ENCODE measurements around the gene VOPP1. TPM values are rescaled to one million over a fixed set of nuclear protein-coding genes. Genes with fewer than 3 reads are reported as not detected.

Gene VOPP1
- total and polyA plus RNA-seq, 2 of the 13 experiments (the other 11 are each of a cell fraction or from before 2014, with no cell fraction given), result 21.8 to 55.3 TPM

- intact Hi-C loops (cut with micrococcal nuclease; ENCODE audit: unreplicated experiment), result no loop called here
- peaks cover 8% of the 10 kb centered on the region; the same call in 1 of the 2 replicates for H3K4me1 ChIP-seq (ENCODE audit: insufficient read depth, low read length)
- H3K27me3 ChIP-seq (ENCODE audit: control insufficient read depth in 1 of 2, insufficient read depth in 2 of 2, low read length in 2 of 2), result no peaks in the 10 kb centered on the region
- in situ Hi-C loops (cut with HindIII; ENCODE audit: extremely low pct_ligation_motif_present, low pct_unique_long_range_greater_than_20kb), result no loop called here
- no peaks in the 10 kb centered on the region; a peak in 3 of 5 replicates for H3K36me3 ChIP-seq (replicated peaks in 1 of 2; ENCODE audit: control insufficient read depth in 1 of 2, insufficient read depth in 2 of 2, low read length in 2 of 2)
- H3K9me3 ChIP-seq (ENCODE audit: low read length), result no peaks in the 10 kb centered on the region
- no peak for TF ChIP-seq ZSCAN9 (CRISPR knock-in tag; IDR thresholded peaks at IDR 0.05; ENCODE audit: borderline replicate concordance)
- no peak for TF ChIP-seq ZBTB1 (CRISPR knock-in tag; IDR thresholded peaks at IDR 0.05; ENCODE audit: borderline replicate concordance)
- TF ChIP-seq ZNF460 (CRISPR knock-in tag; IDR thresholded peaks at IDR 0.05; ENCODE audit: borderline replicate concordance), result peak; percentile 71
- TF ChIP-seq ZBTB7A (CRISPR knock-in tag; IDR thresholded peaks at IDR 0.05), result no peak
- peak; percentile 30; the same call in 1 of the 2 replicates for TF ChIP-seq CEBPB (IDR thresholded peaks at IDR 0.05; ENCODE audit: borderline replicate concordance, low read depth, low read length)
- no peak for TF ChIP-seq PBX3 (CRISPR knock-in tag; IDR thresholded peaks at IDR 0.05; ENCODE audit: borderline replicate concordance)
- H2AFZ ChIP-seq (ENCODE audit: low read length), result no peak overlapping the region
- 91% methylated on average over 5 of the region's 5 CpGs for WGBS (ENCODE audit: low lambda C conversion rate)
- FAIRE-seq (no peak), DNase-seq (ENCODE audit: low spot score) (peak; percentile 5), ATAC-seq (no peak)
- BruUV-seq (replicated peaks), result no TSS peak
- no peaks in the 10 kb centered on the region for H4K20me1 ChIP-seq (ENCODE audit: insufficient read depth, low read length)
- H3K4me3 ChIP-seq (replicated peaks in 1 of 3; ENCODE audit: insufficient read depth in 1 of 3, low read depth in 2 of 3, low read length in 3 of 3), result no peak overlapping the region
- no peak overlapping the region for H3K27ac ChIP-seq (ENCODE audit: extremely low read length, insufficient read depth, low read length)
- H3K9ac ChIP-seq (ENCODE audit: insufficient read depth, low read depth, low read length), result no peak overlapping the region
- ChIA-PET POLR2A (no interaction called here), CTCF (ENCODE audit: low intra/inter-chr PET ratio, low total read pairs) (no interaction called here)
- H3K4me2 ChIP-seq (ENCODE audit: low read depth, low read length), result no peak overlapping the region
- peaks cover 2% of the 10 kb centered on the region for H3K79me2 ChIP-seq (ENCODE audit: insufficient read depth, low read length)
Observed at GRCh38 chr7:55508221-55509011, 63.9 kb downstream of the VOPP1 start.

- in situ Hi-C loops (cut with HindIII; ENCODE audit: extremely low pct_ligation_motif_present, low pct_unique_long_range_greater_than_20kb), result no loop called here
- Histone ChIP-seq H3K4me3 (replicated peaks in 1 of 3; ENCODE audit: insufficient read depth in 1 of 3, low read depth in 2 of 3, low read length in 3 of 3) (no peak overlapping the region), H3K9me3 (ENCODE audit: low read length) (no peaks in the 10 kb centered on the region), H3K27me3 (ENCODE audit: control insufficient read depth in 1 of 2, insufficient read depth in 2 of 2, low read length in 2 of 2) (no peaks in the 10 kb centered on the region), H2AFZ (ENCODE audit: low read length) (no peak overlapping the region), H3K4me1 (ENCODE audit: insufficient read depth, low read length) (peaks cover 8% of the 10 kb centered on the region; the same call in 1 of the 2 replicates), H3K4me2 (ENCODE audit: low read depth, low read length) (no peak overlapping the region), H3K27ac (ENCODE audit: extremely low read length, insufficient read depth, low read length) (no peak overlapping the region), H3K79me2 (ENCODE audit: insufficient read depth, low read length) (peaks cover 2% of the 10 kb centered on the region), H3K9ac (ENCODE audit: insufficient read depth, low read depth, low read length) (no peak overlapping the region), H3K36me3 (replicated peaks in 1 of 2; ENCODE audit: control insufficient read depth in 1 of 2, insufficient read depth in 2 of 2, low read length in 2 of 2) (no peaks in the 10 kb centered on the region; a peak in 3 of 5 replicates), H4K20me1 (ENCODE audit: insufficient read depth, low read length) (no peaks in the 10 kb centered on the region)
- no peak for FAIRE-seq
- CTCF ChIA-PET (ENCODE audit: low intra/inter-chr PET ratio, low total read pairs), result no interaction called here
- BruUV-seq (replicated peaks), result no TSS peak
- POLR2A ChIA-PET, result no interaction called here
- WGBS (ENCODE audit: low lambda C conversion rate), result 97% methylated on average over 5 of the region's 5 CpGs
- no peak for DNase-seq (ENCODE audit: low spot score)
- intact Hi-C loops (cut with micrococcal nuclease; ENCODE audit: unreplicated experiment), result no loop called here
- no peak for ATAC-seq
- TF ChIP-seq RAD21 (CRISPR knock-in tag; IDR thresholded peaks at IDR 0.05), result no peak
- no peak for TF ChIP-seq NR0B2 (CRISPR knock-in tag; IDR thresholded peaks at IDR 0.05)
- no peak for TF ChIP-seq ZNF598 (CRISPR knock-in tag; IDR thresholded peaks at IDR 0.05; ENCODE audit: borderline replicate concordance)
- no peak for TF ChIP-seq NR2F2 (IDR thresholded peaks at IDR 0.05; ENCODE audit: borderline replicate concordance, low read depth)
- TF ChIP-seq GPN1 (CRISPR knock-in tag; IDR thresholded peaks at IDR 0.05; ENCODE audit: borderline replicate concordance), result no peak
- TF ChIP-seq DDIT3 (CRISPR knock-in tag; IDR thresholded peaks at IDR 0.05), result no peak
Observed at GRCh38 chr7:55507743-55508142, 64.6 kb downstream of the VOPP1 start.

All from HepG2 (cell line).